ENCODE data around the gene CEP295NL. TPM values are rescaled to one million over a fixed set of nuclear protein-coding genes. Genes with fewer than 3 reads are reported as not detected.
"Not testable (repeated sequence)": the region's sequence is repeated elsewhere in the genome, so short reads cannot be mapped to it uniquely, and the experiment has no call there.

CEP295NL gene
- total RNA-seq, 1 experiment from 2014 or later: 1.5 TPM

GRCh38 chr17:78878261-78878660 is 24.7 kb downstream of the CEP295NL start:
- Histone ChIP-seq H3K36me3 (ENCODE audit: insufficient read depth, low read length, poor library complexity, severe bottlenecking) (no peaks in the 10 kb centered on the region), H3K9me3 (ENCODE audit: low read depth, low read length, poor library complexity, severe bottlenecking) (no peaks in the 10 kb centered on the region), H3K27ac (ENCODE audit: low read depth, low read length, poor library complexity, severe bottlenecking) (no peak overlapping the region), H3K4me1 (ENCODE audit: insufficient read depth, low read length, poor library complexity, severe bottlenecking) (peaks cover 11% of the 10 kb centered on the region), H3K27me3 (replicated peaks; ENCODE audit: insufficient read depth, low read depth, low read length, poor library complexity) (no peaks in the 10 kb centered on the region), H3K4me3 (ENCODE audit: low read depth, low read length, poor library complexity, severe bottlenecking) (no peak overlapping the region)
- intact Hi-C loops (cut with micrococcal nuclease; ENCODE audit: unreplicated experiment): no loop called here
- ChIA-PET POLR2A (ENCODE audit: low non-redundant PET) (no interaction called here), CTCF (no interaction called here)
- DNase-seq (ENCODE audit: low spot score): no peak
- TF ChIP-seq CTCF (conservative IDR thresholded peaks at IDR 0.05; ENCODE audit: low read depth, low read length): no peak
- TF ChIP-seq EZH2 (IDR thresholded peaks at IDR 0.05; ENCODE audit: borderline replicate concordance, low read depth, low read length, poor library complexity, severe bottlenecking): no peak
- BruUV-seq (replicated peaks): no TSS peak

- H3K9me3 ChIP-seq (ENCODE audit: low read depth, low read length, poor library complexity, severe bottlenecking); POLR2A ChIA-PET (ENCODE audit: low non-redundant PET); H3K27ac ChIP-seq (ENCODE audit: low read depth, low read length, poor library complexity, severe bottlenecking); CTCF ChIA-PET; intact Hi-C loops (cut with micrococcal nuclease; ENCODE audit: unreplicated experiment); DNase-seq (ENCODE audit: low spot score); H3K36me3 ChIP-seq (ENCODE audit: insufficient read depth, low read length, poor library complexity, severe bottlenecking); H3K4me3 ChIP-seq (ENCODE audit: low read depth, low read length, poor library complexity, severe bottlenecking); H3K27me3 ChIP-seq (replicated peaks; ENCODE audit: insufficient read depth, low read depth, low read length, poor library complexity); BruUV-seq (replicated peaks): not testable (repeated sequence)
- H3K4me1 ChIP-seq (ENCODE audit: insufficient read depth, low read length, poor library complexity, severe bottlenecking): peaks cover 11% of the 10 kb centered on the region
Observed at GRCh38 chr17:78876954-78877517, 26.0 kb downstream of the CEP295NL start.

GRCh38 chr17:78876094-78876597 is 26.9 kb downstream of the CEP295NL start:
- intact Hi-C loops (cut with micrococcal nuclease; ENCODE audit: unreplicated experiment): no loop called here

More at GRCh38 chr17:78876094-78876597, 26.9 kb downstream of the CEP295NL start:
- no peak for DNase-seq (ENCODE audit: low spot score)
- Histone ChIP-seq H3K4me3 (ENCODE audit: low read depth, low read length, poor library complexity, severe bottlenecking) (no peak overlapping the region), H3K27ac (ENCODE audit: low read depth, low read length, poor library complexity, severe bottlenecking) (no peak overlapping the region), H3K9me3 (ENCODE audit: low read depth, low read length, poor library complexity, severe bottlenecking) (no peaks in the 10 kb centered on the region), H3K27me3 (replicated peaks; ENCODE audit: insufficient read depth, low read depth, low read length, poor library complexity) (no peaks in the 10 kb centered on the region), H3K4me1 (ENCODE audit: insufficient read depth, low read length, poor library complexity, severe bottlenecking) (peaks cover 11% of the 10 kb centered on the region), H3K36me3 (ENCODE audit: insufficient read depth, low read length, poor library complexity, severe bottlenecking) (no peaks in the 10 kb centered on the region)
- POLR2A ChIA-PET (ENCODE audit: low non-redundant PET): no interaction called here
- no peak for TF ChIP-seq EZH2 (IDR thresholded peaks at IDR 0.05; ENCODE audit: borderline replicate concordance, low read depth, low read length, poor library complexity, severe bottlenecking)
- no peak for TF ChIP-seq CTCF (conservative IDR thresholded peaks at IDR 0.05; ENCODE audit: low read depth, low read length)
- no TSS peak for BruUV-seq (replicated peaks)
- CTCF ChIA-PET: no interaction called here
